ENCODE measurements around the gene MSI2.

Gene MSI2

GRCh38 chr17:57653279-57653678, 397.0 kb downstream of the MSI2 start:
- no peak for DNase-seq

- DNase-seq, result no peak
Observed at GRCh38 chr17:57654040-57654775, 397.9 kb downstream of the MSI2 start.

DNA sequence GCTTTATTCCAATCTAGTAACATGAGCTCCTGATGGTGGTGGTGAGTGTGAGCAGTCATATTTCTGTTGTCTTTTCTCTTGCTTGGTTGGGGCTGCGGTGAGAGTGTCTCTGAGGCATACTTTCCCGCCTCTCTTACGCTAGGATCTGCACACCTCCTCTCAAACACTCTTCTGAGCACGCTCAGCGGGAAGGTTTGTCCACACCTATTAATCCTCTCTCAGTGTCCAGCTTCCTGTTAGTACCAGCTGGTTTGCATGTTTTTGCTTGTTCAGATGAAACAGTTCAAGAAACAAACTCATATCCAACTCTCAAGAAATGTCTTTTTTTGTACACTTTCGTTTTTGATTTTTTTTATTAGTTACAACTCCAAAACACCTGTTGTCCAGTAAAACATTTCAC, 399.2 kb downstream of the MSI2 start:
- DNase-seq, result no peak

DNA sequence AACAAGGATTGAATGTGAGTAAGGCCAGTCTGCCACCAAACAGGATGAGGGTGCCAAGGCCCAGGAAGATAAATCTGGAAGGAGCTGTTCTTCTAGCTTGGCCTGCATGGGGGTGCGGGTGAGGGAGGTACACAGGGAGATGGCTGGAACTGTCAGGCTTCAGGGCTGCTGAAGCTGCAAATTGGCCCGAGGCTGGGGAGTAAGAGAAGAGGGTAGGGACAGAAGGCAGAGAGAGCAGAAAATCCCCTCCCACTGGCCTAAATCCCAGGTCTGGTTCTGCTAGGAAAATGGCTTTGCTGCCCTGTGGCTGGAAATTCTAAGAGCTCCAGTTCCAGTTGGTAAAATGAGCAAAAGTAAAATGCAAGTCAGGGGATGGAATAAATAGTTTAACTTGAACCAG, 400.9 kb downstream of the MSI2 start:
- no peak for DNase-seq

DNA sequence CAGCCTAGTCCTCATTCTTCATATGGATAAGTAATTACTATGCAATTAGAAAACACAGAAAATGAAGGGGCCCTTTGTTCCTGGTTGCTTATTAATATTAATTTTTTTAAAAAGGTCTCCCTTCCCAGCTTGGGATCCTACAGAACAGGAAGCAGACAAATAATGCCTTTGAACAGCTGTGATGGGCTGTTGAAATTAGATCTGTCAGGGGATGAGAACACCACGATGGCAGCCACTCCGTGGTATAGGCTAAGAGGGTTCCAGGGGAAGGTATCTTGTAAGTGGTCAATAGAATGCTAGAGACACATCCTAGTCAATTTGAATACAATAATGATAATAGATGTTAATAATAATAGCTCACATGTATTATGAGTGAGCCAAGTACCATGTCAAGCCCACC, 405.7 kb downstream of the MSI2 start:
- no peak for DNase-seq

GRCh38 chr17:57662644-57663308, 406.5 kb downstream of the MSI2 start:
- peak; percentile 94 for DNase-seq

GRCh38 chr17:57663326-57664070, 407.2 kb downstream of the MSI2 start:
- no peak for DNase-seq

DNA sequence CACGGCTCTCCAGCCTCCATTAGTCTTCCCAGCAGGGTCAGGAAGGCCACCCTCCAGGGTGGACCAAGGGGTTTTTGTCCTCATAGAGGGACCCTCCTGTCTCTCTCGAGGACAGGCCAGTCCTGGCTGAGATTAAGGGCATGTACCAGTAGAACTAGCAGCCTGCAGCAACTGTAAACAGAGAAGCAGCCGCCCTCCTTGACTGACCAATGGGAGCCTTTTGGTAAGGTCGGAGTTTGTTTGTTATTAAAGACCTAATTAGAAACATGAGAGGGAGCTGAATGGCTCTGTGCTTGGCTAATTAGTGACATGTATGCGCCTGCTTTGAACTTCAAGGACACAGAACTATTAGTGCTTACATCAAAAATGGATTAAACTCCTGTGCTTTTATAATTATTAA, 408.8 kb downstream of the MSI2 start:
- DNase-seq, result no peak

GRCh38 chr17:57665696-57666095, 409.4 kb downstream of the MSI2 start:
- DNase-seq, result no peak

DNA sequence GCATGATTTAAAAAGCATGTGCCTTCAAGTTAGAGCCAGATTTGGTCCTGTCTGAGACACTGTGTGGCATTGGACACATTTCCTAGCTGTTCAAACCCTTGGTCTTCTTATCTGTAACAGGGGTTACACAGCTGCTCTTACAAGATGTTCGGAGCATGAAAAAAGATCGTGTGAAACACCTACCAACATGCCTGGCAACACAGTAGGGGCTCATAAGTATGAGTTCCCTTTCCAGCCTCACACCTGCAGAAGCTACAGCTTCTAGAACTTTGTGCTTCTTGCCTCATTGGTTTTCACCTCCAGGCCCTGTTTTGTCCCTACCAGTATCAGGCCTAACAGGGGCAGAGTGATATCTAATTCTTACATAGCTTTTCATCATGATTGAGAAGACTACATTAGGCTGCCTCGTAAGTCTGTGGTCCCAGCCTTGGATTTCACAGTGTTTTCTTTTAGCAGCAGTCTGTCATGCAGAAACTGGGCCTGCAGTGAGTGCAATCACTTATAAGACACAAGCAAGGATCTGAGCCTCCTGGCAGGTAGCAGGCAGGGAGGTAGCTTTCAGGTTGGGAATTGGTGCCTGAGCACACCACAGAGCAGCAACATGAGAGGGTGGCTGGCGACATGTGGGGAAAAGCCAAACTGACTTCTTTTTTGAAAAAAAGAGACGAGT, 410.0 kb downstream of the MSI2 start:
- no peak for DNase-seq

- no peak for DNase-seq
Observed at GRCh38 chr17:57666946-57667345, 410.6 kb downstream of the MSI2 start.

DNA sequence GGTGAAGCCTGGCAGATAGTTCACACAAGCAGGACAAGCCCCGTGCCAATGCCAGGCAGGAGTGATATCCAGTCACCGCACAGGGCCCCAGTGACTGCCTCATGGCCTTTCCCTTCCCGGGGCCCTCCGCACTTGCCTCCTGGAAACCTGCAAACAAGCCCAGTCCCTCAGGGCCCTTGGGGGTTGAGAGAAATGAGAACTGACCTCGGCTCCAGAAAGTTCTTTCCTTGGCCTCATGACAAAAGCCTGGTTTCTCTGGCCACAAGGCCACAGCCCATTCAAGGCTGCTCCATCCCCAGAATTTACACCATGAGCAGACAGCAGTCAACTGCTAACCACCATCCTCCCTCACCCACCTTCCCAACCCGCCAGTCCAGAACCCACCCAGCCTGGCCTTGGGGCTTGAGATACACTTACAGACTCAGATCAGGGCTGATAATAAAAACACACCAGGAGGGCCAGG, 411.2 kb downstream of the MSI2 start:
- no peak for DNase-seq

DNA sequence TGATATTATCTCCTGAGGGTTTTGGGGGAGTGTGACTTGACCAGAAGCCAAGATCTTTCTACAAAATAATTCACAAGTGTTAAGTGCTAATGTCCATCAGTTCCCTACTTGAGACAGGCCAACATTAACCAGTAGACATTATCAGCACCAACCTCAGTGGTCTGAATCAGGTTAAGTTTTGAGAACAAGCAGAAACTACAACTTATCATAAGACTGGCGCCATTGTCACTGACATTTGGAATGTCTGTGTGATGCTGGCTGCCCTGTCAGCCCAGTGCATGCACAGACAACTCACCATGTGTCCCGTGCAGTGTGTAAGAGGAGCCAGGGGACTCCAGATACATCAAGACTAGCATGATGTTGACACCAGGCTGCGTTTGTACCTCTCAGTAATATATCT, 412.0 kb downstream of the MSI2 start:
- DNase-seq, result no peak

- DNase-seq, result no peak
Observed at GRCh38 chr17:57669671-57670529, 413.6 kb downstream of the MSI2 start.

GRCh38 chr17:57670769-57671569, 414.6 kb downstream of the MSI2 start:
- no peak for DNase-seq

DNA sequence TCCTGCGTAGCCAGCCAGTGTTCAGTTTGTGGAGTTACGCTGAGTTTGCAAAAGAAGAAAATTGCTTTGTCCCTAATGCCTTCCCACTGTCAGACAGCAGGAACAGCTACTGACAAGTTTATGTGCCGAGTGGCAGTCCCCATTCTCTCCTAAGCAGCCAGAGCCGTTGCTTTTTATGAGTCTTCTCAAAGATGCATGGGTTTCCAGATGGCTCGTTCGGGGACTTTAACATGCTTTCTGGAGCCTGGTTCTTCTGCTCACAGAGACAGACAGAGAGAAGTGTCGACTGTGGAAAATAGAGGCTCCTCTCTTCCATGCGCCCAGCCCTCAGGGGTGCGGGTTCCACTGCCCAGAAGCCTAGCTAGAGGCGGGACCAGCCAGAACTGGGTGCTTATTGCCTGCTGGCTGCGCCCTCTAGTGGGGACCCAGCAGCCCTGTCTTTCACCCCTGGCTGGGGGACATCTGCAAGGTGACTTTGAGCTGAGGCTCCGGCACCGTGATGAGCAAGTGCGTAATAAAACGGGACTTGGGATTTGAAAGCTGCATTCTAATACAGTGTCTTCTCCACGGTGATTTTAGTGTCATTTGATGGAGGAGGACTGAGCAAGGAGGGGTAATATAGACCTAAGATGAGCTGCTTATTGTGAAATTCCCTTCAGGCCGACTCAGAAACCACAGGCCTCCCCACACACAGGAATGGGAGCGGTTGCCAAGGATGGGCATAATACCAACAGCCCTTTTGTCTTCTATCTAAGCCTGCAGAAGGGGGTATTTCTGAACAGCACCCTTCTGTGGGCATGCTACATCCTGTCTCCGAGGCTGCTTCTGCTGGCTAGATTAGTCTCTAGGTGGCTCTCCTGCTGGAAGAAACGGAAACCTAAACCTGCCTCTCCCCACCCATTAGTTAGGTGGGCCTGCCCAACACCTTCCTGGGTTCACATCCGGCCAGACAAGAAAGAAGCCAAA, 415.6 kb downstream of the MSI2 start:
- DNase-seq, result peak; percentile 74

- DNase-seq, result no peak
Observed at GRCh38 chr17:57672971-57673370, 416.6 kb downstream of the MSI2 start.

- DNase-seq, result no peak
Observed at GRCh38 chr17:57674894-57675293, 418.6 kb downstream of the MSI2 start.

GRCh38 chr17:57675427-57676387, 419.4 kb downstream of the MSI2 start:
- DNase-seq, result no peak

All from NCI-H345 (cell line).